22Rv1 (cell line): Measurements from ENCODE around the gene RNF144B.
"Not testable (repeated sequence)": the region's sequence is repeated elsewhere in the genome, so short reads cannot be mapped to it uniquely, and the experiment has no call there.

Experiments used
- H3K27ac ChIP-seq: fragments of 450-650 bp; 2 replicates; pipeline ENCODE4 v1.5.1; 2017
- CTCF ChIP-seq: fragments of 450-650 bp; IDR thresholded peaks from 2 replicates; pipeline ENCODE4 v1.5.1; 2017; ENCODE audit warnings: mild to moderate bottlenecking
- ZFX ChIP-seq: fragments of 450-650 bp; IDR thresholded peaks from 2 replicates; pipeline ENCODE4 v1.6.1; 2017; ENCODE audit warnings: antibody characterized with exemption, borderline replicate concordance

RNF144B gene

GRCh38 chr6:18397701-18398100, 10.6 kb downstream of the RNF144B start:
- TF ChIP-seq ZFX (no peak), CTCF (no peak)
- H3K27ac ChIP-seq: no peak overlapping the region

- not testable (repeated sequence) for H3K27ac ChIP-seq
These were observed 11.1 kb downstream of the RNF144B start for GRCh38 chr6:18398225-18398624.

GRCh38 chr6:18400831-18401446, 13.8 kb downstream of the RNF144B start:
- no peak for TF ChIP-seq ZFX
- no peak for TF ChIP-seq CTCF
- peak overlapping the region; percentile 5; the same call in 1 of the 2 replicates for H3K27ac ChIP-seq

- peak overlapping the region; percentile 77 for H3K27ac ChIP-seq
These were observed 17.8 kb downstream of the RNF144B start for GRCh38 chr6:18404965-18405364.

GRCh38 chr6:18405477-18406293, 18.5 kb downstream of the RNF144B start:
- TF ChIP-seq ZFX (no peak), CTCF (no peak)
- peak overlapping the region; percentile 77 for H3K27ac ChIP-seq

GRCh38 chr6:18406955-18407749, 20.0 kb downstream of the RNF144B start:
- peak overlapping the region; percentile 77 for H3K27ac ChIP-seq
- no peak for TF ChIP-seq CTCF
- no peak for TF ChIP-seq ZFX

GRCh38 chr6:18409602-18410001, 22.5 kb downstream of the RNF144B start:
- H3K27ac ChIP-seq: 0 out of 2 replicates have a peak overlapping the region, but pooled peaks have one; percentile 13

- no peak for TF ChIP-seq CTCF
- TF ChIP-seq ZFX: no peak
- H3K27ac ChIP-seq: 0 out of 2 replicates have a peak overlapping the region, but pooled peaks have one; percentile 13
These were observed 23.3 kb downstream of the RNF144B start for GRCh38 chr6:18410412-18410811.
